Left ventricle myocardium inferior (tissue), 1 donor: ENCODE data around the gene NCOR2. TPM values are rescaled to one million over a fixed set of nuclear protein-coding genes. Genes with fewer than 3 reads are reported as not detected.

Experiments used
- DNase-seq: peaks from one replicate; pipeline ENCODE4 v3.0.0-alpha.2; 2020
- H3K27ac ChIP-seq: fragments of 200-600 bp; replicated peaks from 2 replicates; pipeline ENCODE4 v1.8.0; 2021
- H3K27me3 ChIP-seq: fragments of 200-600 bp; 2 replicates; pipeline ENCODE4 v1.8.0; 2021; ENCODE audit warnings: low read depth
- H3K36me3 ChIP-seq: fragments of 200-600 bp; 2 replicates; pipeline ENCODE4 v1.8.0; 2021
- H3K4me1 ChIP-seq: fragments of 200-600 bp; 2 replicates; pipeline ENCODE4 v1.8.0; 2021
- H3K4me3 ChIP-seq: fragments of 200-600 bp; 2 replicates; pipeline ENCODE4 v1.8.0; 2021; ENCODE audit warnings: mild to moderate bottlenecking, moderate library complexity
- H3K9me3 ChIP-seq: fragments of 200-600 bp; replicated peaks from 2 replicates; pipeline ENCODE4 v1.8.0; 2021
- CTCF ChIP-seq: fragments of 200-600 bp; IDR thresholded peaks from 2 replicates; pipeline ENCODE4 v1.8.0; 2021; ENCODE audit warnings: antibody characterized with exemption, mild to moderate bottlenecking, borderline replicate concordance
- intact Hi-C: fragments of 100-400 bp; cut with micrococcal nuclease; formaldehyde crosslinking; loops from one replicate; pipeline ENCODE4 v1.11.0; 2022
- total RNA-seq: library from RNA; stranded (reverse); fragmentation: NEBNext Ultra II Directional; extraction: Animal tissue kit (Norgen Biotek cat#: 25700); gene quantifications from one replicate; pipeline ENCODE4 v1.2.1, GENCODE V29; 2021
- donor health status: DM: no; HTN: yes; CAD: no; lungs with severe emphysema.

The NCOR2 gene
- total RNA-seq, 1 donor from 2014 or later: 152 TPM

- Histone ChIP-seq H3K27me3 (no peaks in the 10 kb centered on the region), H3K4me1 (peaks cover 29% of the 10 kb centered on the region), H3K27ac (no peak overlapping the region), H3K4me3 (no peak overlapping the region), H3K9me3 (peaks cover 9% of the 10 kb centered on the region), H3K36me3 (no peaks in the 10 kb centered on the region)
- TF ChIP-seq CTCF: no peak
- intact Hi-C loops: no loop called here
- DNase-seq: no peak
Measured at GRCh38 chr12:124583854-124584253, 16.4 kb upstream of the NCOR2 start.

GRCh38 chr12:124582108-124582424 is 14.7 kb upstream of the NCOR2 start:
- peak; percentile 44 for DNase-seq
- no peak for TF ChIP-seq CTCF
- intact Hi-C loops: no loop called here

GRCh38 chr12:124581307-124582107 is 14.1 kb upstream of the NCOR2 start:
- Histone ChIP-seq H3K4me1 (peaks cover 16% of the 10 kb centered on the region), H3K9me3 (peaks cover 15% of the 10 kb centered on the region), H3K27me3 (no peaks in the 10 kb centered on the region), H3K4me3 (no peak overlapping the region), H3K36me3 (no peaks in the 10 kb centered on the region), H3K27ac (peak overlapping the region; percentile 46)
- intact Hi-C loops: no loop called here
- no peak for DNase-seq
- no peak for TF ChIP-seq CTCF

More at GRCh38 chr12:124582108-124582424, 14.7 kb upstream of the NCOR2 start:
- no peak overlapping the region for H3K4me3 ChIP-seq
- H3K9me3 ChIP-seq: peaks cover 10% of the 10 kb centered on the region
- H3K27ac ChIP-seq: peak overlapping the region; percentile 46
- peaks cover 16% of the 10 kb centered on the region for H3K4me1 ChIP-seq
- H3K36me3 ChIP-seq: no peaks in the 10 kb centered on the region
- H3K27me3 ChIP-seq: no peaks in the 10 kb centered on the region

GRCh38 chr12:124579921-124580517 is 12.6 kb upstream of the NCOR2 start:
- intact Hi-C loops: no loop called here

GRCh38 chr12:124578854-124579253 is 11.4 kb upstream of the NCOR2 start:
- Histone ChIP-seq H3K9me3 (peaks cover 17% of the 10 kb centered on the region), H3K27me3 (no peaks in the 10 kb centered on the region), H3K4me1 (peaks cover 16% of the 10 kb centered on the region), H3K4me3 (no peak overlapping the region), H3K36me3 (no peaks in the 10 kb centered on the region), H3K27ac (no peak overlapping the region)
- TF ChIP-seq CTCF: no peak
- intact Hi-C loops: no loop called here
- DNase-seq: no peak

More at GRCh38 chr12:124579921-124580517, 12.6 kb upstream of the NCOR2 start:
- Histone ChIP-seq H3K36me3 (no peaks in the 10 kb centered on the region), H3K9me3 (peaks cover 17% of the 10 kb centered on the region), H3K27ac (no peak overlapping the region), H3K27me3 (no peaks in the 10 kb centered on the region), H3K4me3 (no peak overlapping the region), H3K4me1 (peaks cover 16% of the 10 kb centered on the region)
- no peak for DNase-seq
- TF ChIP-seq CTCF: no peak
